ENCODE results near the gene POU2F3.

GRCh38 chr11:120201653-120202052, 38.3 kb upstream of the POU2F3 start:
- TF ChIP-seq POLR2A (IDR thresholded peaks at IDR 0.05) (no peak), POLR2AphosphoS5 (IDR thresholded peaks at IDR 0.05) (no peak)
